HG02759 (cell line): Measurements from ENCODE around the gene APCDD1.
"Not testable (repeated sequence)": the region's sequence is repeated elsewhere in the genome, so short reads cannot be mapped to it uniquely, and the experiment has no call there.

Experiments used
- ATAC-seq: cut with Tn5 transposase; IDR thresholded peaks from one replicate; pipeline ENCODE4 v1.9.1; 2021; ENCODE audit warnings: mild to moderate bottlenecking, moderate library complexity; ENCODE audit not compliant: unreplicated experiment

Gene APCDD1

DNA sequence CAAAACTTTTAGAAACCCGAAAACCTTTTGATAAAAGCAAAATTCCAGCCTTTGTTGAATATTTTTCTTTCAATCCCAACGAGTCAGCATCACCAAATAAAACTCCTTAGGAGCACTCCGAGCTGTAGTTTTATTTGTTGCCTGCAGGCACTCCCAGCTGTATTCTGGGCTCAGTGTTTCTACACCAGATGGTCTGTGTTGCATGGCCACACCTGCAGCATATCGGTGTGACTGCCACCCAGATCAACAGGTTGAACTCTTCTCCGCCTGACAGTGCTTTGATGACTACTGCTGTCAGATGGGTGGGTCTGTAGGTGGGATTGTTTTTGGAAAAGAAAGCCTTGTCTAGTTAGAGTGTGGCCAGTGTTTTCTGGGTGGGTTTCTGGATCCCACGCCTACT lies 32.7 kb downstream of the APCDD1 start:
- ATAC-seq: no peak

GRCh38 chr18:10488017-10488416 lies 33.6 kb downstream of the APCDD1 start:
- no peak for ATAC-seq

DNA sequence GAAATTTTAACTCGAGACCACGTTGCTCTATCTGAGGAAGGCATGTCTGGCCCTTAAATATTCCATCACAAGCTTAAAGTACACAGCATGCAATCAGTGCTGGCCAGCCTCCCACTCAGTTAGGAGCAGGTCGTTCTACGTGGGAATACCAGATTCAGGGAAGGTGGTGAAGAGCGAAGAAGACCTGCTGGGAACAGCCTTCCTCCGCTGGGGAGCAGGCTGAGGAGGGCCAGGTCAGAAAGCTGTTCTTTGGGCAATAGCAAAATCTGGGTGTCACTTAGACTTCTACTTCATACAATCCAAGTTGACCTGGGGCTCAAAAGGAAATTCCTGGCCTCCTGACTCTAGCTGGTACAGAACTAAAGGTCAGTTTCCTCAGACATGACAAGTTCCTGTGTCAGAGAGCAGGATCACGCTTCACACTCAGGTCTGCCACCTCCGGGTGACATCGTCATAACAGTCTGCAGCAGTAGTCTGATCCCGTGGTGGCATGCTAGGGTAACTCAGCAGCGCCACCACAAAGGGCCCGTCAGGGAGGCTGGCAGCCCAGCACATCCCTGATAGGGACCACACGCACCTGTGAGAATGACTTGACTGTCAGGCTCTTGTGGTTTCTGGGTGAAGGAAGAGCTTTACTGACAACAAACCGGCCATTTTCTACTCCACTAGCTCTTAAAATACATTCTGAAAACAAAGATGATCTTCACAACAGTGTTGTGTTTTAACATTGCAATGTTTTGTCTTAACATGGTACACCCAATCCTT lies 36.1 kb downstream of the APCDD1 start:
- peak; percentile 100 for ATAC-seq

- ATAC-seq: no peak
Measured at GRCh38 chr18:10495936-10496335, 41.5 kb downstream of the APCDD1 start.

- ATAC-seq: no peak
Measured at GRCh38 chr18:10497206-10497749, 42.8 kb downstream of the APCDD1 start.

- ATAC-seq: no peak
Measured at GRCh38 chr18:10499230-10499629, 44.8 kb downstream of the APCDD1 start.

GRCh38 chr18:10500038-10500437 lies 45.6 kb downstream of the APCDD1 start:
- no peak for ATAC-seq

- no peak for ATAC-seq
Measured at GRCh38 chr18:10504723-10505122, 50.3 kb downstream of the APCDD1 start.

DNA sequence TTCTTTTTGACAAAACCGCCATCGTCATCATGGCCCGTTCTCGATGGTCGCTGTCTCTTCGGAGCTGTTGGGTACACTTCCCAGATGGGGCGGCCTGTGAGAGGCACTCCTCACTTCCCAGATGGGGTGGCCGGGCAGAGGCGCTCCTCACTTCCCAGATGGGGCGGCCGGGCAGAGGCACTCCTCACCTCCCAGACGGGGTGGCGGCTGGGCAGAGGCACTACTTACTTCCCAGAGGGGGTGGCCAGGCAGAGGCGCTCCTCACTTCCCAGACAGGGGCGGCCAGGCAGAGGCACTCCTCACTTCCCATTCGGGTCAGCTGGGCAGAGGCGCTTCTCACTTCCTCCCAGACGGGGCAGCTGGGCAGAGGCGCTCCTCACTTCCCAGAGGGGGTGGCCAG lies 51.5 kb downstream of the APCDD1 start:
- ATAC-seq: not testable (repeated sequence)

GRCh38 chr18:10508591-10508990 lies 54.2 kb downstream of the APCDD1 start:
- no peak for ATAC-seq

- ATAC-seq: no peak
Measured at GRCh38 chr18:10511236-10511635, 56.8 kb downstream of the APCDD1 start.

DNA sequence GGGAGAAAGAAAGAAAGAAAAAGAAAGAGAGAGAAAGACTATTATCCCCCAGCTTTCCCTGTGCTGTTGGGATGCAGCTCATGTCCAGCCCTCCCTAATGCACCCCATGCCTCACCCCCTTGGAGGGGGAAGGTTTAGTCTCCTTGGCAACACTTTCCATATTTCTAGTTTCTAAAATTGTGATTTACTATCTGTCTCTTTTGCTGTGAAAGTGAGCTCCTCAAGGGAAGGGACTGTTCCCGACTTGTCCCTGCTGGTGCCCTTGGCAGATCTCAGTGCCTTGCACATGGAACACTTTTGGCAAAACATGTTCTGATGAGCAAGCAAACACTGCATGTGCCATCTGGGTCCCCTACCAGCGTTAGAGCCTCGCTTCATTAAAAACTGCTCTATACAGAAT lies 59.6 kb downstream of the APCDD1 start:
- no peak for ATAC-seq

GRCh38 chr18:10514601-10515000 lies 60.2 kb downstream of the APCDD1 start:
- no peak for ATAC-seq

DNA sequence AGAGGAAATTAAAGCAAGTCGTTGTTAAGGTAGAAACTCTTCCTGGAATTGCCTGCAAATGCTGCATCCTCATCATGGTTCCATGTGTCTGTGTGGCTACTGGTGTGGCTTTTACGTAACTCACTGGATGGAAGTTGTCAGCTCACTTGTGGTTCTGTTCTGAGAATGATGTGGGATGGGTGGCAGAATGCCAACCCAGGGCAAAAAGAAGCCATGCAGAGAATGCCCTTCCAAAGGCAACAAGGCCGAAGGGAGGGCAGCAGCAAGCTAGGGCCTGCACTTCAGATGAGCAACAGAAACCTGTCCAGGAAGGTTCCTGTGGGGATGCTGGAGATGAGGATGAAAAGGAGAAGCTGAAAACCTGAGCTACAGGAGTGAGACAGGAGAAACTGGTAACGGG lies 61.0 kb downstream of the APCDD1 start:
- ATAC-seq: no peak

DNA sequence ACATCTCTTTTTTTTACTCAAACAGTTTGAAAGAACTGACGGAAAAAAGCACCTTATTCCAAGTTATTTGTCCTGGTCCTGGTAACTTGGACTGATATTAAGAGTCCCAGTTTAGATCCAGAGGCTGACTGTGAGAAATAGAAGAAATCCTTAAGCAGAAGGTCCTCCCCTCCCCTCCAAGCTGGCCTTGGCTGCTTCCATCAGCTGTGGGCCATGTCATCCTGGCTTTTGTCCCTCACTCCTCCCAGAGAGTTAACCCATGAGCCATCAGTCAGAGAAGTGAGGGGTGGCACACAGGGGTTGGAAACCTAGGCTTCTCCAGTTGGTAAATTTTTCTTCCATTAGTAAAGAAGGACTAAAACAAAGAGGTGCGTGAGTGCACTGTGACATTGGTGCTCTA lies 61.6 kb downstream of the APCDD1 start:
- no peak for ATAC-seq

GRCh38 chr18:10518595-10519255 lies 64.3 kb downstream of the APCDD1 start:
- no peak for ATAC-seq

DNA sequence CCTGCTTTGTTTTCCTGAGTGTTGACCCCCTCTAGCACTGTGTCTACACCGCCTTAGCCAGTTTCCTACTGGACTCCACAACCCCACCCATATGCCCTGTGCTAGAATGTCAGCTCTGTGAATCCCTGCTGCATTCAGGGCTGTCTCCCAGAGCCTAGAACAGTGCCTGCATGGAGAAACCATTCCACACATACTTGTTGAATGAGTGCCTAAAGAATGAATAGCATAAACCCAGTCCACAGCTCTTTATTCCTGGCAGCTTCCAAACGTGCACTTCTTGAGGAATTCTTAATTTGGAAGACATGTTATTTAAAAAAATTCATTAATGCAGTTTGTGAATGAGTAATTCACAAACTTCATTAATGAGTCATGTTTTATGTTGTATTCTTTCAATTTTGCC lies 64.9 kb downstream of the APCDD1 start:
- ATAC-seq: no peak

GRCh38 chr18:10519999-10520935 lies 65.8 kb downstream of the APCDD1 start:
- peak; percentile 91 for ATAC-seq

GRCh38 chr18:10521566-10521965 lies 67.1 kb downstream of the APCDD1 start:
- ATAC-seq: no peak

DNA sequence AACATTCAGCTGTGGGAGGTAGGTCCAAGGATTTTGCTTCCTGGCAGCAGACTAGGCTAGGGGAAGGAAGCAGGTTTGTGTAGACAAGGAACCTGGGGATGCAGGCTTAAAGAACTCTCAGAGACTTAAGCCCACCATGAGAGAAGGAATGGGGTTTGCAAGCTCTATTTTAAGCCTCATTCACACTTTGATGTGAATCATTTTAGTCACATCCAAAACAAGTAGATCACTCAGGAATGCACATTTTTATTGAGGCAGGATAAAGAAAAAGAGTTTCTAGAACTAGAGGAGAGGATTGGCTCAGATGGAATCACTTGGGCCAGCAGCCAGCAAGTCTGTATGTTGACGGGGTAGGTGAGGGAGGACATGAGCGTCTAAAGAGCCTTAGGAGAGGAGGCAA lies 68.1 kb downstream of the APCDD1 start:
- no peak for ATAC-seq

DNA sequence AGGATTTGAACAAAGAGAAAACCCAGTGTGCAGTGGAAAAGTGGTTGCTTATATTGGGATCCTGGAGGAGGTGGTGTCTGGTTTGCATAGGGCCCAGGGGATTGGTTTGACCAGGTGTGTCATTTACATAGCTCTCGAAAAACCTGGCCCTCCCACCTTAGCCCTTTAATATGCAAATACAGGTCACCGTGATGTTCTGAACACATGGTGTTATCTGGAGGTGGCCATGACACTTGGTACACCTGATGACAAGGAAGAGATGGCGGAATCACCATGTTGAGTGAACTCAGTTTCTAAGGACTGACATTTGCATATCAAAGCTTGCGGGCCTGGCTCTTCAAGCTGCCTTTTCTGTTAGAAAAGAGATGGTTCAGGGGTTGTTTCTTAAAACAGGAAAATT lies 69.1 kb downstream of the APCDD1 start:
- ATAC-seq: no peak
